Hepatocyte (in vitro differentiated cells): ENCODE measurements around the gene UBASH3A.

Experiments used
- EZH2 ChIP-seq: fragments of 200-600 bp; sonication (generic); IDR thresholded peaks from 2 replicates; pipeline ENCODE4 v1.6.1; 2016; ENCODE audit warnings: antibody characterized with exemption, mild to moderate bottlenecking, borderline replicate concordance
- TF ChIP-seq, protein P1 (sequence below): fragments of 200-600 bp; sonication (generic); IDR thresholded peaks from 2 replicates; pipeline ENCODE4 v1.5.1; 2016; ENCODE audit warnings: antibody characterized with exemption, mild to moderate bottlenecking; ENCODE audit not compliant: poor library complexity

DNA sequence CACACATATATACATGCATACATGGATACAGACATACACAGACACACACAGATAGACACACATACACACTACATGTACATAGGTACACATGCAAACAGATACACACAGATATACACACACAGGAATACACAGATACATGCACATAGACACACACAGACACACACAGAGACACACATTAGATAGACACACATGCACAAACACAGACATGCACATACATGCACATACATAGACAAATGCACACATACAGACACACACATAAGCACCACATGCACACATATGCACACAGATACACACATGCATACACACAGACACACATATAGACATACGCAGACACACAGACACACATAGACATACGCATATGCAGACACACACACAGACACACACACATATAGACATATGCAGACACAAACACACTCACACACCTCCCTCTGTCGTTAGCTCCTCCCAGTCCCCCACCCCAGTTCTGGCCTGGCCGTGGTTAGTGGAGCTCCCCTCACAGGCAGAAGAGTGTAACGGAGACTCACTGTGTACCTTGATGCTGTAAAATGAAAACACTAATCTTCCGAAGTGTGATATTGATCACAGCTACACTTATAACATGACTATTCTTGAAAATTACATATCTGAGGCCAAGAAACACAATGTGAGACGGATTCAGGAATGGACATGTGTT is 7.6 kb downstream of the UBASH3A start:
- TF ChIP-seq, protein P1, sequence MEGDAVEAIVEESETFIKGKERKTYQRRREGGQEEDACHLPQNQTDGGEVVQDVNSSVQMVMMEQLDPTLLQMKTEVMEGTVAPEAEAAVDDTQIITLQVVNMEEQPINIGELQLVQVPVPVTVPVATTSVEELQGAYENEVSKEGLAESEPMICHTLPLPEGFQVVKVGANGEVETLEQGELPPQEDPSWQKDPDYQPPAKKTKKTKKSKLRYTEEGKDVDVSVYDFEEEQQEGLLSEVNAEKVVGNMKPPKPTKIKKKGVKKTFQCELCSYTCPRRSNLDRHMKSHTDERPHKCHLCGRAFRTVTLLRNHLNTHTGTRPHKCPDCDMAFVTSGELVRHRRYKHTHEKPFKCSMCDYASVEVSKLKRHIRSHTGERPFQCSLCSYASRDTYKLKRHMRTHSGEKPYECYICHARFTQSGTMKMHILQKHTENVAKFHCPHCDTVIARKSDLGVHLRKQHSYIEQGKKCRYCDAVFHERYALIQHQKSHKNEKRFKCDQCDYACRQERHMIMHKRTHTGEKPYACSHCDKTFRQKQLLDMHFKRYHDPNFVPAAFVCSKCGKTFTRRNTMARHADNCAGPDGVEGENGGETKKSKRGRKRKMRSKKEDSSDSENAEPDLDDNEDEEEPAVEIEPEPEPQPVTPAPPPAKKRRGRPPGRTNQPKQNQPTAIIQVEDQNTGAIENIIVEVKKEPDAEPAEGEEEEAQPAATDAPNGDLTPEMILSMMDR = no peak
- TF ChIP-seq EZH2 = no peak
